Measurements from ENCODE around the gene TNIK. TPM values are rescaled to one million over a fixed set of nuclear protein-coding genes. Genes with fewer than 3 reads are reported as not detected.

Gene TNIK
- polyA plus RNA-seq, 1 of the 3 experiments (the other 2 are of a cell fraction): 19.4 TPM

DNA sequence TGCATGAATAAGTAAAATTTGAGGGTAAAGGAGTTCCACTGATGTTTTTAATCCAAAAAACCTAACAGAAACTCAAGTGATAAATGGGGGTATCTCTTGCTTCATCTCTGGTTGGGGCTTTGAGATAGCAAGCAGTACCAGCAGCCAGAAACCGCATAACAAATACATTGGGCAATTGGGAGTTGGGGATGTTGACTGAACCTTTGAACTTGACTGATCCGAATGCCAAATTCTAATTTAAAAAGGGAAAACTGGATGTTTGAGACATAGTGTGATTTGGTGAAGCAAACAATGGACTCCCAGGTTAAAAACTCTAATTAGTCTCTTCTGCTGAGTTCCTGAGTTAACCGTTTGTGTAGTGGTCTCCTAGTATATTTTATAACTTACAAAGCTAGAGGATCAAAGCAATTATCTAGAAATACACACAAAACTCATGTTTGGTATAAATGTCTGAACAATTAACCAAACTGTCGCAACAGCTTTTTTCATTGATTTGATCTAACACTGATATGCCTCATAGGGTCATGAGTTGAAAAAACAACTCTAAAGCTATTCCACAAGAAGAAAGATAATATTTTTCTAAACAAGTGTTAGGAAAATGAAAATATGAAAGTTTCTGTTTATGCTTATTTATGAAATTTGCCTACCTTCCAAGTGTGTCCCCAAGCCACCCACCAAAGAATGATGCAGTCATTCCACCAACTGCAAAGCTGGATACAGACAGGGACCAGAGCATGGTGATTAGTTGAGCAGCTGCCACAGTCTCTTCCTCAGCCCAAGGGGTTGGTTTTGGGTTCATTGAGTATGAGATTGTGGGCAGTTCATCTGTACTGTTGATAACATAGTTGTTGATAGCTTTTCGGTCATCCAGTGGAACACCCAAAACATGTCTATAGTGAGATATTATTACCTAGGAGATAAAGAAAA is 446.1 kb downstream of the TNIK start:
- CTCF ChIA-PET: interaction anchor here (1.3 to 1.4 kb wide), 2 partner anchors 35 to 552 kb away, joined by 3 to 4 read pairs; no protein-coding TSS in a partner anchor

More for the DNA sequence above, 446.1 kb downstream of the TNIK start:
- TF ChIP-seq YY1 (IDR thresholded peaks at IDR 0.05; ENCODE audit: low read depth): no peak
- no peak for TF ChIP-seq RXRA (IDR thresholded peaks at IDR 0.05; ENCODE audit: borderline replicate concordance, low read depth)
- TF ChIP-seq, protein P1, sequence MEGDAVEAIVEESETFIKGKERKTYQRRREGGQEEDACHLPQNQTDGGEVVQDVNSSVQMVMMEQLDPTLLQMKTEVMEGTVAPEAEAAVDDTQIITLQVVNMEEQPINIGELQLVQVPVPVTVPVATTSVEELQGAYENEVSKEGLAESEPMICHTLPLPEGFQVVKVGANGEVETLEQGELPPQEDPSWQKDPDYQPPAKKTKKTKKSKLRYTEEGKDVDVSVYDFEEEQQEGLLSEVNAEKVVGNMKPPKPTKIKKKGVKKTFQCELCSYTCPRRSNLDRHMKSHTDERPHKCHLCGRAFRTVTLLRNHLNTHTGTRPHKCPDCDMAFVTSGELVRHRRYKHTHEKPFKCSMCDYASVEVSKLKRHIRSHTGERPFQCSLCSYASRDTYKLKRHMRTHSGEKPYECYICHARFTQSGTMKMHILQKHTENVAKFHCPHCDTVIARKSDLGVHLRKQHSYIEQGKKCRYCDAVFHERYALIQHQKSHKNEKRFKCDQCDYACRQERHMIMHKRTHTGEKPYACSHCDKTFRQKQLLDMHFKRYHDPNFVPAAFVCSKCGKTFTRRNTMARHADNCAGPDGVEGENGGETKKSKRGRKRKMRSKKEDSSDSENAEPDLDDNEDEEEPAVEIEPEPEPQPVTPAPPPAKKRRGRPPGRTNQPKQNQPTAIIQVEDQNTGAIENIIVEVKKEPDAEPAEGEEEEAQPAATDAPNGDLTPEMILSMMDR (IDR thresholded peaks at IDR 0.05): no peak
- TF ChIP-seq, protein P2, sequence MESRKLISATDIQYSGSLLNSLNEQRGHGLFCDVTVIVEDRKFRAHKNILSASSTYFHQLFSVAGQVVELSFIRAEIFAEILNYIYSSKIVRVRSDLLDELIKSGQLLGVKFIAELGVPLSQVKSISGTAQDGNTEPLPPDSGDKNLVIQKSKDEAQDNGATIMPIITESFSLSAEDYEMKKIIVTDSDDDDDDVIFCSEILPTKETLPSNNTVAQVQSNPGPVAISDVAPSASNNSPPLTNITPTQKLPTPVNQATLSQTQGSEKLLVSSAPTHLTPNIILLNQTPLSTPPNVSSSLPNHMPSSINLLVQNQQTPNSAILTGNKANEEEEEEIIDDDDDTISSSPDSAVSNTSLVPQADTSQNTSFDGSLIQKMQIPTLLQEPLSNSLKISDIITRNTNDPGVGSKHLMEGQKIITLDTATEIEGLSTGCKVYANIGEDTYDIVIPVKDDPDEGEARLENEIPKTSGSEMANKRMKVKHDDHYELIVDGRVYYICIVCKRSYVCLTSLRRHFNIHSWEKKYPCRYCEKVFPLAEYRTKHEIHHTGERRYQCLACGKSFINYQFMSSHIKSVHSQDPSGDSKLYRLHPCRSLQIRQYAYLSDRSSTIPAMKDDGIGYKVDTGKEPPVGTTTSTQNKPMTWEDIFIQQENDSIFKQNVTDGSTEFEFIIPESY (IDR thresholded peaks at IDR 0.05; ENCODE audit: borderline replicate concordance, low read depth): no peak
- no peak for TF ChIP-seq FOXM1 (IDR thresholded peaks at IDR 0.05; ENCODE audit: low read depth)
- TF ChIP-seq EP300 (IDR thresholded peaks at IDR 0.05; ENCODE audit: borderline replicate concordance in 1 of 2, low read depth in 1 of 2, low read length in 1 of 2): no peak
- TF ChIP-seq MXI1 (IDR thresholded peaks at IDR 0.05; ENCODE audit: low read depth, low read length): no peak
- TF ChIP-seq, protein P3, sequence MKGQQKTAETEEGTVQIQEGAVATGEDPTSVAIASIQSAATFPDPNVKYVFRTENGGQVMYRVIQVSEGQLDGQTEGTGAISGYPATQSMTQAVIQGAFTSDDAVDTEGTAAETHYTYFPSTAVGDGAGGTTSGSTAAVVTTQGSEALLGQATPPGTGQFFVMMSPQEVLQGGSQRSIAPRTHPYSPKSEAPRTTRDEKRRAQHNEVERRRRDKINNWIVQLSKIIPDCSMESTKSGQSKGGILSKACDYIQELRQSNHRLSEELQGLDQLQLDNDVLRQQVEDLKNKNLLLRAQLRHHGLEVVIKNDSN (IDR thresholded peaks at IDR 0.05; ENCODE audit: borderline replicate concordance, low read depth): no peak
- TF ChIP-seq FOXJ3 (CRISPR knock-in tag; IDR thresholded peaks at IDR 0.05): no peak
- no peak for TF ChIP-seq MEF2A (IDR thresholded peaks at IDR 0.05; ENCODE audit: borderline replicate concordance, low read depth)
- no peak for TF ChIP-seq EZH2phosphoT487 (IDR thresholded peaks at IDR 0.05; ENCODE audit: borderline replicate concordance, low read depth)
- no peak for TF ChIP-seq NRF1 (IDR thresholded peaks at IDR 0.05; ENCODE audit: low read depth, low read length)
- no peak for TF ChIP-seq CHD2 (IDR thresholded peaks at IDR 0.05; ENCODE audit: low read length, partially characterized antibody)
- TF ChIP-seq, protein P4, sequence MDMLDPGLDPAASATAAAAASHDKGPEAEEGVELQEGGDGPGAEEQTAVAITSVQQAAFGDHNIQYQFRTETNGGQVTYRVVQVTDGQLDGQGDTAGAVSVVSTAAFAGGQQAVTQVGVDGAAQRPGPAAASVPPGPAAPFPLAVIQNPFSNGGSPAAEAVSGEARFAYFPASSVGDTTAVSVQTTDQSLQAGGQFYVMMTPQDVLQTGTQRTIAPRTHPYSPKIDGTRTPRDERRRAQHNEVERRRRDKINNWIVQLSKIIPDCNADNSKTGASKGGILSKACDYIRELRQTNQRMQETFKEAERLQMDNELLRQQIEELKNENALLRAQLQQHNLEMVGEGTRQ (IDR thresholded peaks at IDR 0.05; ENCODE audit: borderline replicate concordance, low read depth, low read length): no peak
- TF ChIP-seq, protein P5, sequence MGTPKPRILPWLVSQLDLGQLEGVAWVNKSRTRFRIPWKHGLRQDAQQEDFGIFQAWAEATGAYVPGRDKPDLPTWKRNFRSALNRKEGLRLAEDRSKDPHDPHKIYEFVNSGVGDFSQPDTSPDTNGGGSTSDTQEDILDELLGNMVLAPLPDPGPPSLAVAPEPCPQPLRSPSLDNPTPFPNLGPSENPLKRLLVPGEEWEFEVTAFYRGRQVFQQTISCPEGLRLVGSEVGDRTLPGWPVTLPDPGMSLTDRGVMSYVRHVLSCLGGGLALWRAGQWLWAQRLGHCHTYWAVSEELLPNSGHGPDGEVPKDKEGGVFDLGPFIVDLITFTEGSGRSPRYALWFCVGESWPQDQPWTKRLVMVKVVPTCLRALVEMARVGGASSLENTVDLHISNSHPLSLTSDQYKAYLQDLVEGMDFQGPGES (IDR thresholded peaks at IDR 0.05; ENCODE audit: low read depth, low read length): no peak
- no peak overlapping the region for H3K9ac ChIP-seq
- no peak for DNase-seq
- no peaks in the 10 kb centered on the region; the same call in 1 of the 2 replicates for H3K9me3 ChIP-seq
- H3K27me3 ChIP-seq (ENCODE audit: insufficient read depth): no peaks in the 10 kb centered on the region
- no peaks in the 10 kb centered on the region for H3F3A ChIP-seq (replicated peaks; ENCODE audit: insufficient read depth)
- H3K4me2 ChIP-seq: no peak overlapping the region
- H3K36me3 ChIP-seq (replicated peaks in 1 of 2; ENCODE audit: control insufficient read depth in 1 of 2, insufficient read depth in 2 of 2, low read length in 1 of 2): no peaks in the 10 kb centered on the region
- H3K4me3 ChIP-seq (ENCODE audit: low read depth in 2 of 2, low read length in 1 of 2): no peak overlapping the region
- POLR2A ChIA-PET: no interaction called here
- H3K27ac ChIP-seq (ENCODE audit: low read depth in 2 of 2, low read length in 1 of 2): no peak overlapping the region
- peaks cover 0 to 11% of the 10 kb centered on the region in 2 experiments; a peak in 2 of 4 replicates for H3K4me1 ChIP-seq (ENCODE audit: control insufficient read depth in 1 of 2, insufficient read depth in 2 of 2, low read depth in 1 of 2, low read length in 1 of 2)
- H3K79me2 ChIP-seq (ENCODE audit: insufficient read depth): no peaks in the 10 kb centered on the region
- no peaks in the 10 kb centered on the region for H3K9me2 ChIP-seq
- H4K20me1 ChIP-seq (ENCODE audit: insufficient read depth): no peaks in the 10 kb centered on the region
- no peak overlapping the region for H2AFZ ChIP-seq (ENCODE audit: low read depth)
- WGBS (ENCODE audit: low lambda C conversion rate): 96% methylated on average over 5 of the region's 5 CpGs
